Activated CD4-positive, alpha-beta T cell treated with anti-CD3 and anti-CD28 coated beads for 24 hours (primary cell): ENCODE data around the gene CMC1.

ENCODE experiments used
- DNase-seq, 2 donors: peaks; one replicate each; pipeline ENCODE4 v3.0.0-alpha.2; 2020; ENCODE audit warnings: low read depth in 2 of 2

The CMC1 gene

DNA sequence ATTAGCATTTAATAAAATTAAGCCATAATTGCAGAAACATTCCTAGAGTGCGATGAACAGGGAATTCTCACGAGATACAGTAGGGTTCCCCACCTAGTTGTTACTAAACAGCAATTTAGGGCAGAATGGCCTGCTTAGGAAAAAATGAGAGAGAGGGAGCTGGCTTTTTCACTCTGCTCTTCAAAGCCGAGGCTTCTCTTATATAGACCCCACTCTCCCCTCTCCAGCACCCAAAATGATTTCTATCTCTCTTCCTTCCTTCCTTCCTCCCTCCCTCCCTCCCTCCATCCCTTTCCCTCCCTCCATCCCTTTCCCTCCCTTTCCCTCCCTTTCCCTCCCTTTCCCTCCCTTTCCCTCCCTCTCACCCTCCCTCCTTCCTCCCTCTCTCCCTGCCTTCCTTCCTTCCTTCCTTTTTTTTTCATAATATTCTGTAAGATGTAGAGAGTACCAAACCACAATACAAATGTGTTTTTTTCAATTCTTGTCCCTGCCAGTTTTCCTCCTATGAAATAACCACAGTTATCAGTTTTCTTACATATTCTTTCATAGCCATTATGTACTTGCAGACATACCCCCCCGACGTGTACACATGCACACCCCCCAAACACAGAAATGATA lies 59.0 kb downstream of the CMC1 start:
- no peak for DNase-seq

DNA sequence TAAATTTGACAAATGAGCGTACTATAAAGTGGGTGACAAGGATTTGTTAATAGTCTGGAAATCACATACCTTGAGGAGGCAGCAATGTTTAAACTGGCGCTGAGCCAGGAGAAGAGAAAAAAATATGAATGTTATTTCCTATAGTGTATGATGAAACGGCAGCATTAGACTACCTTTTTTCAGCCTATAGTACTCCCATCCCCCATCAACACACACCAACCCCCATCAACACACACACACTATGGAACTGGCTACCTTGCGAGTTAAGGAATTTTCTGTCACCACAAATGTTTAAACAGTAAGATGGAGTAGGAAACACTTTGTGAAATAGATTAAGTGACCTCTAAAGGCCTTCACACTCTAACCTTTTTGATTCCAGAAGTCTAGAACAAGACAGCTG lies 60.3 kb downstream of the CMC1 start:
- no peak for DNase-seq

DNA sequence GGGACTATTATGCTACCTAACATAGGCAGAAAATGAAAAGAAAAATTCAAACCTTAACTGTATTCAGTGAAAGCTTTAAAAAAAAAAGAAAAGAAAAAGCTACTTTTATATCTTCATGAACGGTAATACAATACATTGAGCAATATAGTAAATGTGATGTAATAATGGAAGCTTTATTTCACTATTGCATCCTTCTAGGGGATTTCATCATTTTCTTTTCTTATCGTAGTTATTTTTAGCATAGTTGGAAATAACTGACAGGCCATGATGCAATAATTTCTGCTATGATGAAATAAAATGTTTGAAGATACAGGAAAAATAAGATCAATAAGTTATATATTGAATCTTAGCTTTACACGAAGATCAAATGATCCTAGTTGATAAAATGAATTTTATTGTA lies 66.8 kb downstream of the CMC1 start:
- no peak for DNase-seq

DNA sequence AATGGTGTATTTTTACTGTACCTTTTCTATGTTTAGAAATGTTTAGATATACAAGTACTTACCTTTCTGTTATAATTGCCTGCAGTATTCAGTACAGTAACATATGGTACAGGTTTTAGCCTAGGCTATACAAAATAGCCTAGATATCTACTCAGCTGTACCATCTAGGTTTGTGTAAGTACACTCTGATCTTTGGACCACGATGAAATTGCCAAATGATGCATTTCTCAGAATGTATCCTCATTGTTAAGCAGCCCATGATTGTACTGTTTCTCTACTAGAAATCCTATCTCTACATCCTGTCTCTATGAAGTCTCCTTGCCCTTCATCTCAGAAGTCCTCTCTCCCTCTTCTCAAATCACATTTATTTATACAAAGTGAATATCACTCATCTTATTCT lies 74.3 kb downstream of the CMC1 start:
- DNase-seq, result no peak

DNA sequence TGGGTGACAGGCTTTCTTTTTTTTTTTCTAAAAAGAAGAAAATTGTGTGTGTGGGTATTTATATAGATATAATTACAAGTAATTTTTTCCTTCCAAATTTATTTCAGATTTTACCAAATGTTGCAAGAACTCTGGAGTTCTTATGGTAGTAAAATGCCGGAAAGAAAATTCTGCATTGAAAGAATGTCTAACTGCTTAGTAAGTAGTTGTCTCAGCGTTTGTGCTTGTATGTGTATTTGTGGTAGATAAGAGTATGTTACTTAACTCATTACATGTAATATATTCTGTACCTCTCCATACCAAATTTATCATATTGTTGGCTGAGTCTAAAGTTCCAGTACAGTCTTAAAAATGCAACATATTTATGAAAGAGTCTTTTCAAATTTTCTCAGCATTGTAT lies 74.8 kb downstream of the CMC1 start:
- no peak for DNase-seq

DNA sequence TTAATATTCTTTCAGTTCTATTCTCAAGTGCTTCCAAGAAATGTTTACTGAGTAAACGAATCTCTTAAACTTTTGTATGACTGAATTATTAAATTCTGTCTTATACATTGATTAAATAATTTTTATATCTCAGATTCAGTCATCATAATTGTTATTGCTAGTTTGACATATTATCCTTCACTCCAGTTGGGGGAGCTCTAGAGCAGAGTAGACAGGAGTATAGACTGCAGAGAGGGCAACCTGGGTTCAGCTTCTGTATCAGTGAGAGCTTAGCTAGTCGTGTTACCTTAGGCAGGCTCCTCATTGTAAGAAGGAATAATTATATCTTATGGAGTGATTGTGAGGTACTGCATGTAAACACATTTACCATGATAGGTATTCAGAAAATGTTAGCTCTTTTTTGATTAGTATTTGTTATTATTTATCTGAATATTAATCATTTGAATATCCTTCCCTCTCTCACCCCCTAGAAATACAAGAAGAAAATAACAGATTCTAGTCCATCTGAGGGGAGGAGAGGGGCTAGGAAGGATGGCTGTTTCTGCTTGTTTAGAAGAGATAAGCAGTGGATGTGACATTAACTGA lies 76.1 kb downstream of the CMC1 start:
- peak in 1 of 2 donors; percentile 33 for DNase-seq

DNA sequence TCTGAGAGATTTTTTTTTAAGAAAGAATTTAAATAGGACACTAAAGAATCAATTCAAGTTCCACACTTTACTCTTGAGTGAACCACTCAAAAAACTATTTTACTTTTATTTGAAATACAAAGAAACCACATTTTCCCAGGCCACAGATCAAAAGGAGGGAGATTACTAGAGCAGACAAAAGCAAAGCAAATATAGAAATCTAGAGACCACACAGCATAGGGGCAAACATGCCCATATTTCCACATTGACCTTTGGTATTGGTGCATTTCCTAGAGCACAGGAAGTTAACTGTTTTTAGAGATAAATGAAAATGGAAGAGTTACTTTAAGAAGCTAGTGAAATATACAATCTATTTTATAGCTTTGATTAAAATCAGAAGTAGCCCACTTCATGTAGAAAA lies 79.6 kb downstream of the CMC1 start:
- no peak for DNase-seq

DNA sequence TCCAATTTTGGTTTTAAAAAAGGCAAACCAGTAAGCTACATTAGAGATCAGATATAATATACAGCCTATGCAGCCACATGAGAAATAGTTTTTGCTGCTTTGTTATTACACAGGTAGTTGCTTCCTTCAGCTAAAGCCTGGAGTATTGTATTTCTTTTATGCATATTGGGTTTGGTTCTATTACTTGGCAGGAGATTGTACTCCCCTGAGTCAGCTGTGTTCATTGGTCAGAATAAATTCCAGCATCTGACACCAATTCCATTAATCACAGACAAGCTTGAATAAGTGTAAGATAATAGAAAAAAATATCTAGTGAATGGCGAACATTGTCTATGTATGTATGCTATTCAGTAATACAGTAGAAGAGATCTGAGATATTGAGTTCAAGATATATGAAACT lies 81.0 kb downstream of the CMC1 start:
- DNase-seq, result no peak

DNA sequence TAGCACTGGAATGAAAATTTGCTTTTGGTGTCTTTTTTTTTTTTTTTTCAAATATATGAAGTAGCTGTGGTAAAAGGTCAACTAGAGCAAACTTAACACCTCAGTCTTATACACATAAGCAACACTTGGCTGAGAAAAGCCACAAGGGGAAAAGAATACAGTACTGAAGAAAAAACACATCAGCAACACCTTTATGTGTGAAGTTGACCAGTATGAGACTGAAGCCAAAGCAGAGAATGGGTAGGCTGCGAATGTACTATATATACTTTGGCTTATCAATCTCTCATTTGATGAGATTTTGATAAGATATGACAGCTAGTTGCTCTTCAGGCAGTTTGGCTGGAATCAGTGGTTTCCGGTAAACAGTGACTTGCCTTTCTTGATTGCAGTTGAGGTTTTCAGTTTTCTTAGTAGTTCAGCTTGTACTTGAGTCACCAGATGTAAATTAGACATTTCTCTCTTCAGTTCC lies 85.1 kb downstream of the CMC1 start:
- DNase-seq, result peak in 1 of 2 donors; percentile 15

DNA sequence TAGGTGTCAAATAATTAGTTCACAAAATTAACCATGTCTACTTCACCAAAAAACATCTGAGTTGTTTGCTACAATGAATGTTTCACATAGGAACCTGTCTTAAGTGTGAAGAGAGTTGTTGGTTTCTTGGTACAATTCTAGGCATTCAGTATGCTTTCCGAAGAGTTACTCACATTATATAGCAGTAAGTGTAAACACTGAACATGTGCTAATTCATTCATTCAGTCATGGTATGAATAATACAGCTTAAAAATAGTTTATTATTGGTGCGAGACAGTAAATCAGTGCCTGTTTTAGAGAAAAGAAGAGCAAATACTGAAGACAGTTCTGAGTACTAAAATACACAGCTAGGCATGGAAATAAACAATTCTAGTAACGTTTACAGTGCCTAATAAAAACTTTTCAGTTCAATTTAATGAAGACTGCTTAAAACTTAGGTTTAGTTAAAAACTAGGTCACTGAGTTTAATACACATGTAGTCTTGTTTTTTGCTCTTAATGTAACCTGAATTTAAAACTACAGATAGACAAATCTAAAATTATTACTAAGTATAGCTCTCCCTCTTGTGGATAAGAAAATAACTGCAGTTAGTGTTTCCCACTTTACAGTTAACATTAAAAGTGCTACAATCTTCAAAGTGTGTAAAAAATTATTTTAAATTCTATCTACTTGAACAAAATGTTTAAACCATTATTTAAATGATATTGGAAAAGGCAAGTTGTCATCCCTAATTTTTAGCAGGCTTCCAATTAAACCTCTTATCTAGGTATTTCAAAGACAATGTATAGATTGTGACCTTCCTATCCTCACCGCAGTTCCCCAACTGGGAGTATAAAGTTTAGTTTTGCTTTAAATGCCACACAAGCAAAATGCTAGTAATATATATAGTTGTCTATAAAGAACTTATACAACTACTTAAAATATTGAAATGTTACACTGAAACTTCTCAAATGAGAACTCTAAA lies 87.1 kb downstream of the CMC1 start:
- DNase-seq, result no peak

DNA sequence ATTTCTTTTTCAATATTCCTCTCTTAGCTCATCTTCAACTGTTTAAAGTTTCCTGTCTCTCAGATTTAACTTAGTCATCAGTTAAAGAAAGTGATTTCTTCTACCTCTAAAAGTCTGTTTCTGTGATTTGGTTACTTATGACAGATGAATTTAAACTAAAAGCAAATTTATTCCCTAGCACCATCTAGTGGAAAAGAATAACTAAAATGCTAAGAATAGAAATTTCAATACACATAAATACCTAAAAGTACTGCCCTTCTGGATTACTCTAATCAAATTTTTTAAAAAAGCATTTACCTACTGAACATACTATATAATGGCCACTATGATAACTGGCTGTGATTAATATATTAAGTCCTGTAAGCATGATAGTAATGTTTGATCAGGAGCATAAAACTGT lies 93.1 kb downstream of the CMC1 start:
- DNase-seq, result no peak

DNA sequence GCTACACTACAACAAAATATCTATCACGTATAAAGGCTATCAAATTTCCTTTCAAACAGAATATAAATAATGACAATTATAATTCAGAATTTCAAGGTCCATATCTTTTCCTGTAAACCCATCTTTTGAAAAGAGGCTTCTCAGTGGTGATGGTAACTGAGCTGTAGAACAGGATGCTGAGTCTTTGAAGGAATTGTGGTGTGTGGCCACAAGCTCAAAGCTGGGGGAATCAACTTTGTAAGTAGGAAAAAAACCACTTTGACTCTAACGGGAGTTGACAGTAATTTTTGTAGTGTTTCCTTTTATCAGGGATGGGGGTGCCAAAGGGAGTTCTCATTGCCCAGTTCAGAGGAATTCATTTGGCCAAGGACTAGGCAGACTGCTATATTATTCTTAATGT lies 93.8 kb downstream of the CMC1 start:
- DNase-seq, result no peak

DNA sequence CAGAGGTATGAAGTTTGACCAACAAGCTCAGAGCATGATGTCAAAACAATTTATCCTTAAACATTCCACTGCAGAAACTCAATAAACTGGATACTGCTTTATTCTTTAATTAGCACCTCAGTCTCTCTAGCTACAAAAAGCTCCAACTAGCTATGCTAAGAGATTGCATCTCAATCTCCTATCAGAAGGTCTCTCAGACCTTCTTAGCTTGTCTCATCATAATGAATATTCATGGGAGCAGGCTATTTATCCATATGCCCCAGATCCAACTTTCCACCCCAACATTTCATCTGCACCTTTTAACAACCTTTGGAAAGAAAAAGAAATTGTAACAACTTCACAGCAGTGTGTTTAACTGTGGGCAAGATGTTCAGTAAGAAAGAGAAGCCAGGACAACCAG lies 95.8 kb downstream of the CMC1 start:
- no peak for DNase-seq

DNA sequence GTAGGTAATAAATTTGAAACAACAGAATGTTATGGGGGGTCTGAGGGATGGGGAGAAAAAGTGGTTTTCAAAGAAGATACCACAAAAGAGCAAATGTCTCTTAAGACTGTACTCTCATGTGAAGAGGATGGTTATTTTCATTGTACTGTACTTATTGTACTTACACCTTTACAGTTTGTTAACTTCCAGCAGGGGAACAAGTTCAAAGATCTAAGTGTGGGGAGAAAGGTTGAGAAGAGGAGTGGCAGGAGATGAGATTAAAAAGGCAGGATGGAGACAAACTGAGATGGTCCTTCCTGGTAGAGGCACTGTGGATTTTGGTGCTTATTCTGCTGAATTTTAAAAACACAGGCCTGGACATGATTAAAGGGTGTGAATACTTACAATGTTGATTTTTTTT lies 101.7 kb downstream of the CMC1 start:
- no peak for DNase-seq

DNA sequence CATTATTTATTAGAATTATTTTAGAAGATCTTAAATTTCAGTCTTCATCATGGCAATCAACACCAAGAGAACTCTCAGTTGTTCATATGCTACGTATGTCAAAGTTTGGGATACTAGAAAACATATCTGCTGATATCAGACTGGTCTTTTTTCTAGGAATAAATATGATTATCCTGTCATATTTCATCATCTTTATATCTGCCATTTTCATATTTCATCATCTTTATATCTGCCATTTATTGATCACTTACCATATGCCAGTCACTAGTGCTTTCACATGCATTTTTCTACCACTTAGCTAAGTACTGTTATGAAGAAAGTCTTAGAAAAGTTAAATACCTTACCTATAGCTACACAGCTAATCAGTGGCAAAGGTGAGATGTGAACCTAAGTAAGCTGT lies 104.3 kb downstream of the CMC1 start:
- DNase-seq, result no peak

DNA sequence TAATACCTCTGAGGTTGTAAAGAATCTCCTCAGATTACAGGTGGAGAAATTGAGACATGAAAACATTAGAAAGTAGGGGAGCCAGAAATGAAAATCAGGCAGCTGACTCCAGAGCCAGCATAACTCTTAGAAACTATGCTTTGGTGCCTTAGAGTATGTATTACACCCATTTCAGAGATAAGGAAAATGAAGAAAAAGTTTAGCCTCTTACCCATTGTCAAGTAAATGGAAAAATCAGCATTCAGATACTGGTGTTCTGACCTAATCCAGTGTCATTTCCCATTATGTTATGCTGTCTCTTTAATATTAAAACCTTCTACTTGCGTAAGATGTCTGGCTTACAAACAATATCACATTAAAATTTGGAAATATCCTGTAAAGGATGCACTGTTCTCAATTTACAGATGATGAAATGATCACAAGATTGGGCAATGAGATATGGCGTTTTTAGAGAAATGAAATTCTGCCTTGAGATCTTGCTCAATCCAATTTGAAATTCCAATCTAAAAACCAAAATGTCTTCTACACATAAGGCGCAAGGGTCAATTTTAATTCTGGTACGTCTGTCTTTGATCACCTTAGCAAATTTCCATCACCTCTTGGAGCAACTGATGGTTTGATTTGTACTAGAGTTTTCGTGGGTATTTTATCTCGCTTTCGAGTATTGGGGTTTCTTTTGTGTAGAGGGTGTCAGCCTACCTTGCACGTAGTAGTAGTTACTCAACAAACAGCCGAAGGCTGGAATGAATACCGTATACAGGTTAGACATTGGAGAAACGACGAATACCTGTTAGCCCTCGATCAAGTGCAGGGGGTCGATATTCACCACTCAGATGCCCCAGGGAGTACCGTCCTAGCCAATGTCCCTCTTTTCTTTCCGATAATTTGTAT lies 106.2 kb downstream of the CMC1 start:
- DNase-seq, result no peak

DNA sequence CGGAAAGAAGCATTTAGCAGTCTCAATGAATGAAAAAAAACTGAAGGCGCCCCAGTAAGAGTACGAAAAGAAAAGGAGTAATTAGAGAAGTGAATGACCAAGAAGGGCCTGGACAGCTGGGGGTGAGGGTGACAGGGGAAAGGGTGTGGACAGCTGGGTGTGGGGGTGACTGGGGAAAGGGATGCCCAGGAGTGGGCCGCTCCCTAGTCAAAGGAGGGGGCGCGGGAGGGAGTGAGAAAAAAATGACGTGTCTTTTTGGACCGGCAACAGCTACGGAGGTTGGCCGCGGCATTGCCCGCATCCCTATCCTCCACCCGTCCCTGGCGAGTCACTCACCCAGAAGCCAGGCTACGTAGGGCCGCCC lies 106.8 kb downstream of the CMC1 start:
- DNase-seq, result no peak

DNA sequence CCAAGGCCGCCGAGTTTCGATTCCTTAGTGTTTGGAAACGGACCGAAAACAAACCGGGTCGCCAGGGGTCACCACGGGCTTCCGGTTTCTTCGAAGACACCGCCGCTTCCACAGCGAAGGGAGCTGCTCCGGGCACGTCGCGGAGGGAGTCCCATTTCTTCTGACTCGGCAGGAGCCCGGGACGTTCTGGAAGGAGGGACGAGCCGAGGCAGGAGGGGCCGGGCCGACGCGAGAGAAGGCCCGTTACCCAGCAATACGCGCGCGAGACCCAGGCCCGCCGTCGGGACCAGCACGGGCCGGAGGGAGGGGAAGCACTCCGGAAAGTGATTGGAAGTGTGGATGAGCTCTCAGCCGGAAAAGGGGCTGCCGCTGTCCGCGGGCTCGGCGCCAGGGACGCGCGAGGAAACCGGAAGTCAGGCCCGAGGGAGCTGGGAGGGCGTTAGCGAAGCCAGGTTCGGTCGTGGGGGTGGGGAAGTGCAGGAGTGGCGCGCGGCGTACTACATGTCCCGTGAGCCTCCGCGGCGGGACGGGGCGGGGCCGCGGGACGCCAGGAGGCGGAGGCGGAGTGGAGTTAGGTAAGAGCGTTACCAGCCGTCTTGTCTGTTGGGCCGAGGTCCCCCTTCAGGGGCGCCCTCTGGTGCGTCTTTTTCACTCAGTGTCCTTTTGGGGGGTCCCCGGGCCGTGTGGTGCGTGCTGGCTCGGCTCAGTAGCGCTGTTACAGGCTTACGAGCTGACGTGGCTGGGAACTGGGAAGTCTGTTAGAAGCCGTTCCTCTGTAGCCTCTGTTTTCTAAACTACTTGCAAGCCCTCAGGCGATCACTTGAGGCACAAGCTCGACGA lies 107.4 kb downstream of the CMC1 start, which contains the start of the genes AZI2 and ZCWPW2:
AZI2 (minus strand) TSS at position 196 of the 840 bp plus-strand sequence. CDS start 8,207 bp downstream, outside the sequence.
ZCWPW2 (plus strand) TSS at position 93 of the 840 bp plus-strand sequence. CDS start 64,348 bp downstream, outside the sequence.
- DNase-seq, result peak; percentile 84 to 86

DNA sequence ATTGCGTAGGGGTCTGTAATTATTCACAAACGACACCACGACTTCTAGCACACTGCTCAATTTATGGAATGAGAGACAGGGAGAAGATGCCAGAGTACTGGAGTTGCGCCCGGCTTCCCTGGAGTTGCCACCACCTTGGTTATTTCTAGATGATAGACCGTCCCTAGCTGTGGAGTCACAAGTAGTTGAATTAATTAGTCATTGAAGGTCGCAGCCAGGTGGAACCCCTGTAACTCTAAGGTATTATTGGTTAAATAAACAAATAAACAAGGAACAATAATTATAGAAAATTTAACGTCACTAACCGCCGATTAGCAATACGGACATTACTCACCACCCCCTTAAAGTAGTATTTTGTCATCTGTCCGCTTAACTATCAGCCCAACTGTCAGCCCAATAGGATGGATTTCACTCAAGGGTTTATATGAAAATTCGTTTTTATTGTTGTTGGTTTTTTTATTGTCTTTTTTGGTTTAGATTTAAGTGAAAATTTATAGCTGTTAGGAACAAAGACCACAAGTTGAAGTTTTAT lies 108.1 kb downstream of the CMC1 start:
- no peak for DNase-seq
